Measurements from ENCODE around the gene ZNF605. TPM values are rescaled to one million over a fixed set of nuclear protein-coding genes. Genes with fewer than 3 reads are reported as not detected.

ZNF605 gene
- total RNA-seq, 1 experiment from 2014 or later, result 19.3 TPM

DNA sequence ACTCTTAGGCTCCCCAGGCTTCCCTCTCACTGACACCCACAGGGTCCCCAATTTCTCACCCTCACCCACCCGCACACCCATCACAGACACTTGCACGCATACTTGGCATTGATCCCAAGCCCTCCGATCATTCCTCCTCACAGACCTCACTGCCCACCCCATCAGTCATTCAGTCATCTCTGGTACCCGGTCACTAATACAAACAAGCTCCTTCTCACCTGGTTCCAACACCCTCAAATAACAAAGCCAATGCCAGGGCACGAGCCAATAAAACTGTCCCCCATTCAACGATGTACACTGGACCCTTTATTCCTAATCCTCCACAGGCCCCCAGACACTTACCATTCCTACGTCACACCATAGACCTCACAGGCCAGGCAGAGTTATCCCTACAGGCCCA lies 2.3 kb downstream of the ZNF605 start:
- Histone ChIP-seq H2AFZ (ENCODE audit: low read length) (no peak overlapping the region), H4K20me1 (ENCODE audit: control insufficient read depth, insufficient read depth, insufficient read length) (no peaks in the 10 kb centered on the region), H3T11ph (ENCODE audit: low read length) (no peak overlapping the region), H2BK120ac (ENCODE audit: low read depth, low read length, poor library complexity, severe bottlenecking) (no peak overlapping the region), H3K18ac (ENCODE audit: insufficient read length, low read depth, low read length) (no peak overlapping the region), H2BK20ac (ENCODE audit: low read depth, low read length, poor library complexity, severe bottlenecking) (no peak overlapping the region), H3K4me2 (ENCODE audit: insufficient read depth, insufficient read length, low read length) (no peak overlapping the region), H3K23ac (ENCODE audit: insufficient read length, low read depth, low read length) (no peak overlapping the region), H3K27ac (ENCODE audit: insufficient read length, low read depth, low read length) (no peak overlapping the region), H2BK5ac (ENCODE audit: insufficient read length, low read length) (no peak overlapping the region), H3K23me2 (ENCODE audit: insufficient read length, low read depth, low read length, poor library complexity, severe bottlenecking) (peaks cover 2% of the 10 kb centered on the region), H3K56ac (ENCODE audit: insufficient read length, low read depth, low read length) (no peak overlapping the region), H3K79me1 (ENCODE audit: insufficient read depth, low read depth, low read length, poor library complexity, severe bottlenecking) (no peaks in the 10 kb centered on the region), H4K91ac (ENCODE audit: insufficient read length, low read depth, low read length) (no peak overlapping the region), H2AK5ac (ENCODE audit: insufficient read length, low read length) (no peak overlapping the region), H4K8ac (replicated peaks; ENCODE audit: insufficient read length, low read depth, low read length) (no peak overlapping the region), H3K14ac (ENCODE audit: insufficient read depth, low read length) (no peak overlapping the region), H4K5ac (ENCODE audit: insufficient read length, low read depth, low read length) (no peak overlapping the region), H3K9ac (ENCODE audit: extremely low read depth, insufficient read length, low read length) (no peak overlapping the region), H3K27me3 (ENCODE audit: insufficient read depth, low read length) (no peaks in the 10 kb centered on the region), H3K4me1 (ENCODE audit: insufficient read depth, low read length) (no peaks in the 10 kb centered on the region), H3K79me2 (ENCODE audit: insufficient read depth, low read length) (peaks cover 5% of the 10 kb centered on the region; the same call in 1 of the 2 replicates), H2BK12ac (ENCODE audit: insufficient read length, low read depth, low read length) (no peak overlapping the region), H2BK15ac (ENCODE audit: low read depth, low read length) (no peak overlapping the region), H3K4ac (ENCODE audit: low read depth, low read length) (no peak overlapping the region), H3K9me3 (ENCODE audit: control insufficient read depth, low read depth, low read length) (peaks cover 32% of the 10 kb centered on the region)
- Mint-ChIP-seq H3K27ac (no peak overlapping the region), H3K4me3 (peak overlapping the region in 1 of 2 experiments; percentile 33; a peak in 2 of 5 replicates), H3K9me3 (peaks cover 52 to 61% of the 10 kb centered on the region in 2 experiments), H3K27me3 (ENCODE audit: low read depth) (peaks cover 2% of the 10 kb centered on the region; the same call in 1 of the 2 replicates), H3K36me3 (ENCODE audit: insufficient read depth in 1 of 3, low read depth in 3 of 3) (peaks cover 37 to 43% (median 41%) of the 10 kb centered on the region in 3 experiments), H3K4me1 (peaks cover 11 to 12% of the 10 kb centered on the region in 2 experiments)
- WGBS (ENCODE audit: extremely low coverage, insufficient read length, low lambda C conversion rate), result no CpG with 5 or more reads among the region's 7 CpGs
- no peak for DNase-seq
- TF ChIP-seq, protein P1, sequence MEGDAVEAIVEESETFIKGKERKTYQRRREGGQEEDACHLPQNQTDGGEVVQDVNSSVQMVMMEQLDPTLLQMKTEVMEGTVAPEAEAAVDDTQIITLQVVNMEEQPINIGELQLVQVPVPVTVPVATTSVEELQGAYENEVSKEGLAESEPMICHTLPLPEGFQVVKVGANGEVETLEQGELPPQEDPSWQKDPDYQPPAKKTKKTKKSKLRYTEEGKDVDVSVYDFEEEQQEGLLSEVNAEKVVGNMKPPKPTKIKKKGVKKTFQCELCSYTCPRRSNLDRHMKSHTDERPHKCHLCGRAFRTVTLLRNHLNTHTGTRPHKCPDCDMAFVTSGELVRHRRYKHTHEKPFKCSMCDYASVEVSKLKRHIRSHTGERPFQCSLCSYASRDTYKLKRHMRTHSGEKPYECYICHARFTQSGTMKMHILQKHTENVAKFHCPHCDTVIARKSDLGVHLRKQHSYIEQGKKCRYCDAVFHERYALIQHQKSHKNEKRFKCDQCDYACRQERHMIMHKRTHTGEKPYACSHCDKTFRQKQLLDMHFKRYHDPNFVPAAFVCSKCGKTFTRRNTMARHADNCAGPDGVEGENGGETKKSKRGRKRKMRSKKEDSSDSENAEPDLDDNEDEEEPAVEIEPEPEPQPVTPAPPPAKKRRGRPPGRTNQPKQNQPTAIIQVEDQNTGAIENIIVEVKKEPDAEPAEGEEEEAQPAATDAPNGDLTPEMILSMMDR (conservative IDR thresholded peaks at IDR 0.05), result no peak
